Measurements from ENCODE around the gene CCDC17. TPM values are rescaled to one million over a fixed set of nuclear protein-coding genes. Genes with fewer than 3 reads are reported as not detected.

CCDC17 gene
- total RNA-seq, 2 donors from 2014 or later: 0.39 to 0.52 TPM

- H3K27ac ChIP-seq: peak overlapping the region; percentile 35 to 36
- peak overlapping the region in 1 of 2 donors; percentile 20 for H3K4me3 ChIP-seq
- H3K36me3 ChIP-seq: peaks cover 23% of the 10 kb centered on the region
- H3K27me3 ChIP-seq: no peaks in the 10 kb centered on the region
- no peaks in the 10 kb centered on the region for H3K9me3 ChIP-seq
- H3K4me1 ChIP-seq: peaks cover 0 to 33% of the 10 kb centered on the region in 2 donors
- no peak for TF ChIP-seq CTCF (IDR thresholded peaks at IDR 0.05)
- DNase-seq (ENCODE audit: low spot score): no peak
These were observed 1.8 kb downstream of the CCDC17 start for GRCh38 chr1:45621895-45622523.

- Histone ChIP-seq H3K9me3 (no peaks in the 10 kb centered on the region), H3K36me3 (peaks cover 25% of the 10 kb centered on the region), H3K27me3 (no peaks in the 10 kb centered on the region), H3K4me1 (peaks cover 0 to 33% of the 10 kb centered on the region in 2 donors), H3K4me3 (no peak overlapping the region), H3K27ac (peak overlapping the region; percentile 35 to 36)
- TF ChIP-seq CTCF (IDR thresholded peaks at IDR 0.05): no peak
- DNase-seq (ENCODE audit: low spot score): no peak
These were observed 2.4 kb downstream of the CCDC17 start for GRCh38 chr1:45621501-45621836.

GRCh38 chr1:45620588-45621500 is 3.0 kb downstream of the CCDC17 start:
- Histone ChIP-seq H3K4me1 (peaks cover 0 to 33% of the 10 kb centered on the region in 2 donors), H3K9me3 (no peaks in the 10 kb centered on the region), H3K27me3 (no peaks in the 10 kb centered on the region), H3K27ac (peak overlapping the region; percentile 31 to 35), H3K36me3 (peaks cover 27% of the 10 kb centered on the region), H3K4me3 (no peak overlapping the region)
- no peak for TF ChIP-seq CTCF (IDR thresholded peaks at IDR 0.05)
- no peak for DNase-seq (ENCODE audit: low spot score)

- H3K4me1 ChIP-seq: peaks cover 0 to 31% of the 10 kb centered on the region in 2 donors
- DNase-seq (ENCODE audit: low spot score): no peak
- H3K36me3 ChIP-seq: peaks cover 37% of the 10 kb centered on the region
- peak overlapping the region; percentile 31 to 35 for H3K27ac ChIP-seq
- no peaks in the 10 kb centered on the region for H3K9me3 ChIP-seq
- no peak overlapping the region for H3K4me3 ChIP-seq
- no peaks in the 10 kb centered on the region for H3K27me3 ChIP-seq
- no peak for TF ChIP-seq CTCF (IDR thresholded peaks at IDR 0.05)
These were observed 4.5 kb downstream of the CCDC17 start for GRCh38 chr1:45619149-45619921.

GRCh38 chr1:45617618-45618017 is 6.2 kb downstream of the CCDC17 start:
- Histone ChIP-seq H3K9me3 (no peaks in the 10 kb centered on the region), H3K36me3 (peaks cover 50% of the 10 kb centered on the region), H3K27me3 (no peaks in the 10 kb centered on the region), H3K4me1 (peaks cover 0 to 17% of the 10 kb centered on the region in 2 donors), H3K27ac (no peak overlapping the region), H3K4me3 (no peak overlapping the region)
- no peak for DNase-seq (ENCODE audit: low spot score)
- TF ChIP-seq CTCF (IDR thresholded peaks at IDR 0.05): no peak

Data from right atrium auricular region (tissue), 2 donors.